ENCODE data around the gene SERPINB7. TPM values are rescaled to one million over a fixed set of nuclear protein-coding genes. Genes with fewer than 3 reads are reported as not detected.

Gene SERPINB7
- total and polyA plus RNA-seq, 2 of the 4 experiments (the other 2 are of a cell fraction) = 79.9 to 100 TPM

GRCh38 chr18:63843008-63843407 is 67.8 kb downstream of the SERPINB7 start:
- Histone ChIP-seq H3K79me1 (ENCODE audit: low read depth in 1 of 2, low read length in 2 of 2) (no peaks in the 10 kb centered on the region), H4K91ac (ENCODE audit: insufficient read depth, low read depth, low read length) (no peak overlapping the region), H2AFZ (replicated peaks; ENCODE audit: low read length, poor library complexity) (no peak overlapping the region), H3K23ac (ENCODE audit: low read depth, low read length) (no peak overlapping the region), H3K56ac (ENCODE audit: extremely low read depth, insufficient read depth, low read length) (no peak overlapping the region), H3K14ac (replicated peaks; ENCODE audit: low read depth, low read length) (no peak overlapping the region; the same call in 1 of the 2 replicates), H3K9me3 (ENCODE audit: control insufficient read depth, insufficient read depth, low read length) (no peaks in the 10 kb centered on the region), H3K9ac (ENCODE audit: low read depth, low read length) (no peak overlapping the region), H3K9me1 (ENCODE audit: insufficient read depth, low read length) (no peaks in the 10 kb centered on the region), H3K4me2 (ENCODE audit: low read depth, low read length) (no peak overlapping the region), H4K20me1 (ENCODE audit: insufficient read depth, low read length) (no peaks in the 10 kb centered on the region), H2AK9ac (replicated peaks; ENCODE audit: low read depth, low read length, poor library complexity) (peak overlapping the region; percentile 48), H3K36me3 (ENCODE audit: control insufficient read depth, insufficient read depth, low read length) (no peaks in the 10 kb centered on the region), H3K4ac (ENCODE audit: low read depth, low read length) (no peak overlapping the region), H3K4me3 (ENCODE audit: insufficient read depth, low read depth, low read length) (no peak overlapping the region), H2AK5ac (ENCODE audit: low read depth, low read length) (no peak overlapping the region), H3K27me3 (ENCODE audit: control insufficient read depth, insufficient read depth, low read length) (no peaks in the 10 kb centered on the region), H2BK15ac (ENCODE audit: low read depth, low read length) (no peak overlapping the region), H3K18ac (ENCODE audit: low read depth, low read length) (no peak overlapping the region), H3K4me1 (ENCODE audit: control insufficient read depth, insufficient read depth, low read length) (no peaks in the 10 kb centered on the region), H4K8ac (ENCODE audit: low read depth in 2 of 2, low read length in 2 of 2) (no peak overlapping the region), H2BK5ac (ENCODE audit: low read depth, low read length, poor library complexity, severe bottlenecking) (no peak overlapping the region), H2BK20ac (ENCODE audit: low read depth, low read length) (peak overlapping the region; percentile 58; the same call in 1 of the 2 replicates), H3K27ac (ENCODE audit: insufficient read depth, low read length) (no peak overlapping the region), H4K5ac (ENCODE audit: low read depth, low read length) (no peak overlapping the region), H2BK120ac (ENCODE audit: low read depth, low read length) (peak overlapping the region; percentile 56; the same call in 1 of the 2 replicates)
- no TSS peak for BruUV-seq (replicated peaks)
- WGBS, 2 experiments (ENCODE audit: extremely low coverage in 2 of 2, insufficient read length in 1 of 2) = no CpG with 5 or more reads among the region's 7 CpGs
- dilution Hi-C loops (cut with HindIII; ENCODE audit: low sequenced_read_pairs, unreplicated experiment) = no loop called here
- ATAC-seq (ENCODE audit: low read depth) (no peak), DNase-seq (no peak)
- intact Hi-C loops (cut with micrococcal nuclease) = loop anchor here (2.0 to 10.0 kb wide), 3 partner anchors 91 to 828 kb away; no protein-coding TSS in a partner anchor
- in situ Hi-C loops (cut with MboI; ENCODE audit: low sequenced_read_pairs) = no loop called here
- CTCF ChIA-PET = interaction anchor here (0.5 to 3.6 kb wide), 7 partner anchors 95 to 328 kb away, joined by 3 to 22 read pairs (median 5); no protein-coding TSS in a partner anchor
- POLR2A ChIA-PET (ENCODE audit: unreplicated experiment) = interaction anchor here (0.6 kb wide), 1 partner anchor 321 kb away, joined by 4 read pairs; no protein-coding TSS in a partner anchor
- TF ChIP-seq RAD21 (IDR thresholded peaks at IDR 0.05; ENCODE audit: low read length) (no peak), CEBPB (IDR thresholded peaks at IDR 0.05; ENCODE audit: low read depth, low read length) (no peak), RFX5 (IDR thresholded peaks at IDR 0.05; ENCODE audit: low read depth, low read length) (no peak), CTCF (conservative IDR thresholded peaks at IDR 0.05; ENCODE audit: low read depth, low read length) (no peak), RCOR1 (IDR thresholded peaks at IDR 0.05; ENCODE audit: insufficient replicate concordance, low read length) (no peak)
